Osteocyte (in vitro differentiated cells): ENCODE data around the gene GTPBP4. TPM values are rescaled to one million over a fixed set of nuclear protein-coding genes. Genes with fewer than 3 reads are reported as not detected.

Experiments used
- DNase-seq: peaks from one replicate; pipeline ENCODE4 v3.0.0; 2021; ENCODE audit warnings: mixed read lengths; ENCODE audit not compliant: unreplicated experiment; ENCODE audit errors: extremely low spot score
- H3K27ac Mint-ChIP-seq: one replicate; pipeline ENCODE4 v1.8.0; 2021; ENCODE audit warnings: mild to moderate bottlenecking, mixed read lengths; ENCODE audit not compliant: unreplicated experiment
- H3K27me3 Mint-ChIP-seq: one replicate; pipeline ENCODE4 v1.8.0; 2021; ENCODE audit warnings: mixed read lengths; ENCODE audit not compliant: unreplicated experiment
- H3K36me3 Mint-ChIP-seq: one replicate; pipeline ENCODE4 v1.8.0; 2021; ENCODE audit warnings: mixed read lengths; ENCODE audit not compliant: unreplicated experiment
- H3K4me1 Mint-ChIP-seq: one replicate; pipeline ENCODE4 v1.8.0; 2021; ENCODE audit warnings: mixed read lengths; ENCODE audit not compliant: unreplicated experiment
- H3K4me3 Mint-ChIP-seq: one replicate; pipeline ENCODE4 v1.8.0; 2021; ENCODE audit warnings: mild to moderate bottlenecking, moderate library complexity, mixed read lengths; ENCODE audit not compliant: unreplicated experiment
- H3K9me3 Mint-ChIP-seq: one replicate; pipeline ENCODE4 v1.8.0; 2021; ENCODE audit warnings: mixed read lengths; ENCODE audit not compliant: unreplicated experiment
- total RNA-seq: library from RNA; stranded (reverse); gene quantifications from 2 replicates; pipeline ENCODE4 v1.2.1, GENCODE V29; 2021
- TF ChIP-seq, protein P1 (sequence below): fragments of 200-600 bp; sonication (generic); IDR thresholded peaks from 2 replicates; pipeline ENCODE4 v1.5.0; 2021; ENCODE audit warnings: antibody characterized with exemption, mild to moderate bottlenecking, moderate library complexity

The GTPBP4 gene
- total RNA-seq, 1 donor from 2014 or later, result 53.7 TPM

DNA sequence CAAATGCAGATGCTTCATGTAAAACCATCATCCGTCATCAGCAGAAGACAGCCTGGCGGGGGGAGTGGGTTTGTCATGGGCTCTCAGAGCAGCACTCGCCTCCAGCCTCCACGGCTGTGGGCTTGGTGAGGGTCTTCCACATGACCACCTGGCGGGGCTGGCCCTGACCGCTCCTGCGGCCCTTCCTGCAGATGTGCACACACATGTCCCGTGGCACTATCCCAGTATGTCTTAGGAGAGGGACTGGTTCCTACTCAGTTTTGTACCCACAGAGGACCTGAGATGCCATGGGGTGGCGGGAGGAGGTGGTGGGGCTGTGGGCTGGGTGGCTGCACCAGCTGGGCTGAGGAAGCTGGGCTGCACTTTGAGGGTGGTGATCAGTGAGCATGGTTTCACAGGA lies 32.7 kb downstream of the GTPBP4 start:
- no peak overlapping the region for H3K27ac Mint-ChIP-seq

GRCh38 chr10:1022413-1022812 lies 34.2 kb downstream of the GTPBP4 start:
- no peaks in the 10 kb centered on the region for H3K27me3 Mint-ChIP-seq
- TF ChIP-seq, protein P1, sequence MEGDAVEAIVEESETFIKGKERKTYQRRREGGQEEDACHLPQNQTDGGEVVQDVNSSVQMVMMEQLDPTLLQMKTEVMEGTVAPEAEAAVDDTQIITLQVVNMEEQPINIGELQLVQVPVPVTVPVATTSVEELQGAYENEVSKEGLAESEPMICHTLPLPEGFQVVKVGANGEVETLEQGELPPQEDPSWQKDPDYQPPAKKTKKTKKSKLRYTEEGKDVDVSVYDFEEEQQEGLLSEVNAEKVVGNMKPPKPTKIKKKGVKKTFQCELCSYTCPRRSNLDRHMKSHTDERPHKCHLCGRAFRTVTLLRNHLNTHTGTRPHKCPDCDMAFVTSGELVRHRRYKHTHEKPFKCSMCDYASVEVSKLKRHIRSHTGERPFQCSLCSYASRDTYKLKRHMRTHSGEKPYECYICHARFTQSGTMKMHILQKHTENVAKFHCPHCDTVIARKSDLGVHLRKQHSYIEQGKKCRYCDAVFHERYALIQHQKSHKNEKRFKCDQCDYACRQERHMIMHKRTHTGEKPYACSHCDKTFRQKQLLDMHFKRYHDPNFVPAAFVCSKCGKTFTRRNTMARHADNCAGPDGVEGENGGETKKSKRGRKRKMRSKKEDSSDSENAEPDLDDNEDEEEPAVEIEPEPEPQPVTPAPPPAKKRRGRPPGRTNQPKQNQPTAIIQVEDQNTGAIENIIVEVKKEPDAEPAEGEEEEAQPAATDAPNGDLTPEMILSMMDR, result no peak

More for the DNA sequence above, 32.7 kb downstream of the GTPBP4 start:
- DNase-seq, result no peak
- no peak overlapping the region for H3K4me3 Mint-ChIP-seq
- TF ChIP-seq, protein P1, result no peak
- H3K4me1 Mint-ChIP-seq, result no peaks in the 10 kb centered on the region
- no peaks in the 10 kb centered on the region for H3K9me3 Mint-ChIP-seq
- H3K36me3 Mint-ChIP-seq, result peaks cover 31% of the 10 kb centered on the region
- no peaks in the 10 kb centered on the region for H3K27me3 Mint-ChIP-seq

GRCh38 chr10:1024103-1024502 lies 35.9 kb downstream of the GTPBP4 start:
- H3K27me3 Mint-ChIP-seq, result no peaks in the 10 kb centered on the region
- H3K27ac Mint-ChIP-seq, result no peak overlapping the region
- peaks cover 11% of the 10 kb centered on the region for H3K36me3 Mint-ChIP-seq
- no peaks in the 10 kb centered on the region for H3K9me3 Mint-ChIP-seq
- no peak overlapping the region for H3K4me3 Mint-ChIP-seq
- no peak for DNase-seq
- H3K4me1 Mint-ChIP-seq, result no peaks in the 10 kb centered on the region
- TF ChIP-seq, protein P1, result no peak

More at GRCh38 chr10:1022413-1022812, 34.2 kb downstream of the GTPBP4 start:
- Mint-ChIP-seq H3K27ac (no peak overlapping the region), H3K4me1 (no peaks in the 10 kb centered on the region), H3K36me3 (peaks cover 22% of the 10 kb centered on the region), H3K4me3 (no peak overlapping the region), H3K9me3 (no peaks in the 10 kb centered on the region)
- no peak for DNase-seq

DNA sequence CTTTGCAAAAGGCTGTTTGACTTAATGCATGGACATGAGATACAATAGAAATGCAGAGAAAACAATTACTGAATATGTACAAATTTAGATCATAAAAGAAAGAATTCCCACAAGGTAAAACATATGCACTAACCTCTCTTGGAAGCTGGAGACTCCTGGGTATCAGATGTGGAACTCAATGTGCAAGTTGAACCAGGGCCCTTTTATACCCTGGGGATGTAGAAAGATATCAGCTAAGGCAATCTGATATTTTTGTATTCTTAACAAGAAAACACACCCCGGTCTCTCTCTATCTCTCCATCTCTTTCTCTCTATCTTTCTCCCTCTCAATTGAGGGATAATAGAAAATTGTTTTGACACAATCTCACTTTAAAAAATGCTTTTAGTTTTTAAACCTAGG lies 37.4 kb downstream of the GTPBP4 start, which contains the start of gene IDI2:
TSS of gene IDI2 (minus strand) at position 177 of the 400 bp plus-strand sequence. CDS start 1,136 bp downstream, outside the sequence.
- H3K27ac Mint-ChIP-seq, result no peak within 1 kb of the TSS
- H3K27me3 Mint-ChIP-seq, result no peaks in the 10 kb centered on the region
- no peaks in the 10 kb centered on the region for H3K9me3 Mint-ChIP-seq
- H3K4me1 Mint-ChIP-seq, result no peaks in the 10 kb centered on the region
- no peaks in the 10 kb centered on the region for H3K36me3 Mint-ChIP-seq
- no peak within 1 kb of the TSS for H3K4me3 Mint-ChIP-seq
- TF ChIP-seq, protein P1, result no peak
- no peak for DNase-seq

DNA sequence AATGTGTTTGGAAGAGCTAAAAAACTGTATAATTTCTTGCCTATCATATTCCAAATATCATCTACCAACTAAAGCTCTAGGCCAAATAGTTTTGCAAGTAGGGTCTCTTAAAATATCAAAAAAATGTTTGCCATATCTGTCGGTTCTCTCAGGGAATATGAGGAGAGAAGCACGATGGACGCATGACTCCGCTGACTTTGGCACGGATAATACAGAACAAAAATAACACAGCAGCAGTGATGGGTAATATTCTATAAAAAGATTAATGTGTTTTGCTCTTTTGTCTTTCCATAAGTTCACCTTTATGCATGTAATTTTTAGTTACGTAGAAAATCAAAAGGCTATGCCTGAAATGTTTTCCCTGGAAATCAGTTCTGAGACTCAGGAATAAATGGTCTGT lies 38.3 kb downstream of the GTPBP4 start:
- H3K4me1 Mint-ChIP-seq, result no peaks in the 10 kb centered on the region

More for the DNA sequence above, 38.3 kb downstream of the GTPBP4 start:
- no peaks in the 10 kb centered on the region for H3K36me3 Mint-ChIP-seq
- H3K27ac Mint-ChIP-seq, result no peak overlapping the region
- no peak for DNase-seq
- no peaks in the 10 kb centered on the region for H3K9me3 Mint-ChIP-seq
- H3K27me3 Mint-ChIP-seq, result no peaks in the 10 kb centered on the region
- TF ChIP-seq, protein P1, result no peak
- H3K4me3 Mint-ChIP-seq, result no peak overlapping the region
